HEK293 (cell line): ENCODE measurements around the gene LDHAL6B.

ENCODE experiments used
- KLF8 ChIP-seq: fragments of 450-650 bp; formaldehyde crosslinking; IDR thresholded peaks from 2 replicates; pipeline ENCODE4 v1.5.1; 2016; ENCODE audit warnings: missing biosample characterization, missing genetic modification characterization
- ZNF114 ChIP-seq: fragments of 450-650 bp; formaldehyde crosslinking; IDR thresholded peaks from 2 replicates; pipeline ENCODE4 v1.5.0; 2017; ENCODE audit warnings: missing biosample characterization, missing genetic modification characterization
- ZNF140 ChIP-seq: fragments of 450-650 bp; formaldehyde crosslinking; IDR thresholded peaks from 2 replicates; pipeline ENCODE4 v1.5.1; 2016; ENCODE audit warnings: missing biosample characterization, missing genetic modification characterization
- ZNF274 ChIP-seq, 2 experiments: fragments of 200-500 bp in 1 of 2; fragments of 450-650 bp in 1 of 2; sonication (Bioruptor generic) in 1 of 2; formaldehyde crosslinking in 1 of 2; IDR thresholded peaks; 2 replicates each; pipeline versions ENCODE4 v1.5.1 to v1.6.1; 2014 to 2016; ENCODE audit warnings: borderline replicate concordance in 1 of 2, inconsistent platforms in 1 of 2, low read length in 1 of 2, missing biosample characterization in 1 of 2, missing genetic modification characterization in 1 of 2
- ZNF366 ChIP-seq: fragments of 450-650 bp; formaldehyde crosslinking; conservative IDR thresholded peaks from 2 replicates; pipeline ENCODE4 v1.5.1; 2016; ENCODE audit warnings: missing biosample characterization, missing genetic modification characterization
- ZNF510 ChIP-seq: fragments of 450-650 bp; formaldehyde crosslinking; IDR thresholded peaks from 2 replicates; pipeline ENCODE4 v1.5.1; 2018; ENCODE audit warnings: mild to moderate bottlenecking, missing genetic modification characterization, missing biosample characterization; ENCODE audit not compliant: insufficient replicate concordance
- ZNF707 ChIP-seq: fragments of 450-650 bp; formaldehyde crosslinking; IDR thresholded peaks from 2 replicates; pipeline ENCODE4 v1.5.1; 2016; ENCODE audit warnings: missing biosample characterization, missing genetic modification characterization
- TF ChIP-seq, protein P1 (sequence below): fragments of 450-650 bp; formaldehyde crosslinking; IDR thresholded peaks from 2 replicates; pipeline ENCODE4 v1.5.1; 2016; ENCODE audit warnings: missing biosample characterization, missing genetic modification characterization
- TF ChIP-seq, protein P2 (sequence below): fragments of 450-650 bp; formaldehyde crosslinking; IDR thresholded peaks from 2 replicates; pipeline ENCODE4 v1.5.1; 2017; ENCODE audit warnings: missing biosample characterization, missing genetic modification characterization
- TF ChIP-seq, protein P3 (sequence below): fragments of 450-650 bp; formaldehyde crosslinking; IDR thresholded peaks from 2 replicates; pipeline ENCODE4 v1.5.1; 2016; ENCODE audit warnings: missing biosample characterization, missing genetic modification characterization

DNA sequence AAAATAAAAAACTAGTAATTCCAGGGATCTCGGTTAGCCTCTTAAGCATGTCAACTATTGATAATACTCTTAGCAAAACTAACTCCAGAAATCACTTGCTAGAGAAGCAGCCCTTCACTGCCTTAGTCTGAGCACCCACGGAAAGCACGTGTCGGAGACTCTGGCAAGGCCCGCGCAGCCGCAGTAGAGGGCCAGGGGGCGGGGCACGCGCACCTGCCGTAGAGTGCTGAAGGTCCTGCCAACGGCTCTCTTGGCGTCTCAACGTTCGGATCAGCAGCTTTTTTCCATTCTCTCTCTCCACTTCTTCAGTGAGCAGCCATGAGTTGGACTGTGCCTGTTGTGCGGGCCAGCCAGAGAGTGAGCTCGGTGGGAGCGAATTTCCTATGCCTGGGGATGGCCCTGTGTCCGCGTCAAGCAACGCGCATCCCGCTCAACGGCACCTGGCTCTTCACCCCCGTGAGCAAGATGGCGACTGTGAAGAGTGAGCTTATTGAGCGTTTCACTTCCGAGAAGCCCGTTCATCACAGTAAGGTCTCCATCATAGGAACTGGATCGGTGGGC lies at the start of gene LDHAL6B:
- TF ChIP-seq, protein P1, sequence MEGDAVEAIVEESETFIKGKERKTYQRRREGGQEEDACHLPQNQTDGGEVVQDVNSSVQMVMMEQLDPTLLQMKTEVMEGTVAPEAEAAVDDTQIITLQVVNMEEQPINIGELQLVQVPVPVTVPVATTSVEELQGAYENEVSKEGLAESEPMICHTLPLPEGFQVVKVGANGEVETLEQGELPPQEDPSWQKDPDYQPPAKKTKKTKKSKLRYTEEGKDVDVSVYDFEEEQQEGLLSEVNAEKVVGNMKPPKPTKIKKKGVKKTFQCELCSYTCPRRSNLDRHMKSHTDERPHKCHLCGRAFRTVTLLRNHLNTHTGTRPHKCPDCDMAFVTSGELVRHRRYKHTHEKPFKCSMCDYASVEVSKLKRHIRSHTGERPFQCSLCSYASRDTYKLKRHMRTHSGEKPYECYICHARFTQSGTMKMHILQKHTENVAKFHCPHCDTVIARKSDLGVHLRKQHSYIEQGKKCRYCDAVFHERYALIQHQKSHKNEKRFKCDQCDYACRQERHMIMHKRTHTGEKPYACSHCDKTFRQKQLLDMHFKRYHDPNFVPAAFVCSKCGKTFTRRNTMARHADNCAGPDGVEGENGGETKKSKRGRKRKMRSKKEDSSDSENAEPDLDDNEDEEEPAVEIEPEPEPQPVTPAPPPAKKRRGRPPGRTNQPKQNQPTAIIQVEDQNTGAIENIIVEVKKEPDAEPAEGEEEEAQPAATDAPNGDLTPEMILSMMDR (tag by site-specific recombination): no peak
- no peak for TF ChIP-seq ZNF366 (tag by site-specific recombination)
- TF ChIP-seq KLF8 (tag by site-specific recombination): no peak
- TF ChIP-seq, protein P2, sequence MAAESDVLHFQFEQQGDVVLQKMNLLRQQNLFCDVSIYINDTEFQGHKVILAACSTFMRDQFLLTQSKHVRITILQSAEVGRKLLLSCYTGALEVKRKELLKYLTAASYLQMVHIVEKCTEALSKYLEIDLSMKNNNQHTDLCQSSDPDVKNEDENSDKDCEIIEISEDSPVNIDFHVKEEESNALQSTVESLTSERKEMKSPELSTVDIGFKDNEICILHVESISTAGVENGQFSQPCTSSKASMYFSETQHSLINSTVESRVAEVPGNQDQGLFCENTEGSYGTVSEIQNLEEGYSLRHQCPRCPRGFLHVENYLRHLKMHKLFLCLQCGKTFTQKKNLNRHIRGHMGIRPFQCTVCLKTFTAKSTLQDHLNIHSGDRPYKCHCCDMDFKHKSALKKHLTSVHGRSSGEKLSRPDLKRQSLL (tag by site-specific recombination): no peak
- TF ChIP-seq, protein P3, sequence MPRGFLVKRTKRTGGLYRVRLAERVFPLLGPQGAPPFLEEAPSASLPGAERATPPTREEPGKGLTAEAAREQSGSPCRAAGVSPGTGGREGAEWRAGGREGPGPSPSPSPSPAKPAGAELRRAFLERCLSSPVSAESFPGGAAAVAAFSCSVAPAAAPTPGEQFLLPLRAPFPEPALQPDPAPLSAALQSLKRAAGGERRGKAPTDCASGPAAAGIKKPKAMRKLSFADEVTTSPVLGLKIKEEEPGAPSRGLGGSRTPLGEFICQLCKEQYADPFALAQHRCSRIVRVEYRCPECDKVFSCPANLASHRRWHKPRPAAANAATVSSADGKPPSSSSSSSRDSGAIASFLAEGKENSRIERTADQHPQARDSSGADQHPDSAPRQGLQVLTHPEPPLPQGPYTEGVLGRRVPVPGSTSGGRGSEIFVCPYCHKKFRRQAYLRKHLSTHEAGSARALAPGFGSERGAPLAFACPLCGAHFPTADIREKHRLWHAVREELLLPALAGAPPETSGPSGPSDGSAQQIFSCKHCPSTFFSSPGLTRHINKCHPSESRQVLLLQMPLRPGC (tag by site-specific recombination): no peak
- no peak for TF ChIP-seq ZNF510 (tag by site-specific recombination)
- no peak for TF ChIP-seq ZNF140 (tag by site-specific recombination)
- no peak for TF ChIP-seq ZNF114
- no peak for TF ChIP-seq ZNF707 (tag by site-specific recombination)
- TF ChIP-seq ZNF274 (IDR thresholded peaks at IDR 0.05; ENCODE audit: low read length): no peak
- no peak for TF ChIP-seq ZNF274 (tag by site-specific recombination; IDR thresholded peaks at IDR 0.05; ENCODE audit: borderline replicate concordance)
